ENCODE measurements around the gene BCL11B. TPM values are rescaled to one million over a fixed set of nuclear protein-coding genes. Genes with fewer than 3 reads are reported as not detected.
A peak's percentile ranks its signal among the peaks of the same experiment; 100 is the strongest.

Gene BCL11B
- total and polyA plus RNA-seq, 4 experiments from 2014 or later = 2.6 to 165 (median 87.3) TPM

DNA sequence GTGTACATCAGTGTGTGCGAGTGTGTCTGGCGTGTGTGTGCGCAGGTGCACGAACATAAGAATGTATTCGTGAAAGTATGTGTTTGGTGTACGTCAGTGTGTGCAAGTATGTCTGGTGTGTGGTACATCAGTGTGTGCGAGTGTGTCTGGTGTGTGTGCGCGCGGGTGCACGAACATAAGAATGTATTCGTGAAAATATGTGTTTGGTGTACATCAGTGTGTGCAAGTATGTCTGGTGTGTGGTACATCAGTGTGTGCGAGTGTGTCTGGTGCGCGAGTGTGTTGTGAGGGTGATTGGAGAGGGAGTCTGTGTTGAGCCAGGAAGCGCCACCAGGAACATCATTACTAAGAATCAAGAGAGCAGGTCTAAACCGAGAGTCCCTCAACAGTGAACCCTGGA, 143.8 kb downstream of the BCL11B start:
- Mint-ChIP-seq H3K27ac (peak overlapping the region in 4 of 7 donors; percentile 1 to 84 (median 24)), H3K36me3 (peaks cover 0 to 17% of the 10 kb centered on the region in 2 donors), H3K4me3 (no peak overlapping the region), H3K9me3 (no peaks in the 10 kb centered on the region), H3K27me3 (no peaks in the 10 kb centered on the region), H3K4me1 (peaks cover 13 to 30% (median 22%) of the 10 kb centered on the region in 4 donors)
- no peaks in the 10 kb centered on the region for H3K9me3 ChIP-seq (ENCODE audit: control insufficient read depth in 1 of 2, low read length in 2 of 2)
- peaks cover 8% of the 10 kb centered on the region for H3K4me1 ChIP-seq (ENCODE audit: insufficient read depth, low read length)
- POLR2A ChIA-PET (ENCODE audit: partially characterized antibody) = no interaction called here
- CTCF ChIA-PET (ENCODE audit: partially characterized antibody) = no interaction called here
- DNase-seq = no peak
- H3K4me3 ChIP-seq (ENCODE audit: low read length in 2 of 2) = no peak overlapping the region
- no peaks in the 10 kb centered on the region for H3K36me3 ChIP-seq (ENCODE audit: insufficient read depth, low read length)
- no peak overlapping the region for H3K27ac ChIP-seq (ENCODE audit: low read depth, low read length)
- intact Hi-C loops (cut with micrococcal nuclease) = no loop called here
- no peaks in the 10 kb centered on the region for H3K27me3 ChIP-seq (ENCODE audit: insufficient read depth, low read length)

DNA sequence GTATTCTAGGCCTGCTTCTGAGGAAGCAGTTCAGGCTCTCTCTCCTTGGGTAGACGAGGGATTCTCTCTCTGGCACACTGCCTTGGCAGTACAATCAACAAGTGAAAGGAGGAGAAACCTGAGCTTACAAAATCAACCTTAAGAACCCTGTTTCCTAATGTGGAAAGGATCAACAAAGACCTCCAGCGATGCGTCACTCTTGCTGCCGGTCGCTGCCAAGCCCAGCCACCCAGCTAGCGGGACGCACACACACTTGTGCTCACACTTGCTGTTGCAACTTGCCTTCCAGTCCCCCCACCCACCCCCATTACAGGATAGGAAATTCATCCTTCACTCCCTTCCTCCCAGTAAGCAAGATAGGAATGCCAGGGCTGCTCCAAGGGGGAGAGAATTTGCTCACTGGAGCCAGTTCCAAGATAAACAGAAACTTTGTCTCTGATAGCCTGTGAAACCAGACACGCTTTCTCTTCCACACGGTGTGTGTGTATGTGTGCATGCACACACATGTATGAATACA, 144.3 kb downstream of the BCL11B start:
- peaks cover 0 to 17% of the 10 kb centered on the region in 2 donors for H3K36me3 Mint-ChIP-seq
- no peak overlapping the region for H3K4me3 Mint-ChIP-seq
- no peaks in the 10 kb centered on the region for H3K27me3 ChIP-seq (ENCODE audit: insufficient read depth, low read length)
- peaks cover 8% of the 10 kb centered on the region for H3K4me1 ChIP-seq (ENCODE audit: insufficient read depth, low read length)
- POLR2A ChIA-PET (ENCODE audit: partially characterized antibody) = no interaction called here
- no peaks in the 10 kb centered on the region for H3K9me3 Mint-ChIP-seq
- H3K27ac ChIP-seq (ENCODE audit: low read depth, low read length) = no peak overlapping the region
- CTCF ChIA-PET (ENCODE audit: partially characterized antibody) = no interaction called here
- intact Hi-C loops (cut with micrococcal nuclease) = no loop called here
- peak overlapping the region in 1 of 7 donors; percentile 70 for H3K27ac Mint-ChIP-seq
- H3K4me1 Mint-ChIP-seq = peaks cover 13 to 29% (median 22%) of the 10 kb centered on the region in 4 donors
- no peak for DNase-seq
- no peaks in the 10 kb centered on the region for H3K36me3 ChIP-seq (ENCODE audit: insufficient read depth, low read length)
- H3K27me3 Mint-ChIP-seq = no peaks in the 10 kb centered on the region
- H3K4me3 ChIP-seq (ENCODE audit: low read length in 2 of 2) = no peak overlapping the region
- no peaks in the 10 kb centered on the region for H3K9me3 ChIP-seq (ENCODE audit: control insufficient read depth in 1 of 2, low read length in 2 of 2)

DNA sequence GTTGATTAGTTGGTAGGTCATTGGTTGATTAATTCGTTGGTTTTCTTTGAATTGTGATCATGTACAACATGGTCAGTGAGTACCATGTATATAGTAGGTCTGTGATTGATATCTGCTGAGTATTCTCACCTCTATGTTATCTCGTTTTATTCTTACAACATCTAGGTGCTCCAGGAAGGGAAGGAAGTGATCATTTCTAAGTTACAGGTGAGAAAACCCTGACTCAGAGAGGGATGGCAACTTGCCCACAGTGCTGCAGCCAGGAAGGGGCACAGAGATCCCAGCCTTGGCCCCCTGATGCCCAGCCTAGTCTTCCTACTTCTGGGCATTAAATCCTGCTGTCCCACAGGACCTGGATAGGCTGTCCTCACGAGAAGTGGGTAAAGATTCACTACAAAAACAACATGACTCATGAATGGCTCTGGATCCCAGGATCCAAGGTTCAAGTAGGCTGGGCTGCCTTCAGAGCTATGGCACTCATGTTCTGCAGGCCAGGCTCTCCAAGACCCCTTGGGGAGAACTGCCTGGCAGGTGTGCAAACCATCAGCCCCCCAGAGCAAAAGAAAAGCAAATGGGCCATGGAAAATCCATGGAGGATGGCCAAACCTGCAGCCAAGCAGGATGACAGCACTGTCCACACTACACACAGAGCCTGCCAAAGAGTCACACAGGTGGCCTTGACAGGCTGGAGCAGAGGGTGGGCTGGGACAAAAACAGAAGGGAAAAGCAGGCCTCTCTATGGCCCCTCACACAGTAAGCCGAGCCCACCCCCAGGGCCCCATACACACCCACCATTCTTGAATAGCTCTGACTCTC, 146.2 kb downstream of the BCL11B start:
- H3K9me3 Mint-ChIP-seq = no peaks in the 10 kb centered on the region
- H3K27me3 ChIP-seq (ENCODE audit: insufficient read depth, low read length) = no peaks in the 10 kb centered on the region
- H3K4me1 ChIP-seq (ENCODE audit: insufficient read depth, low read length) = peaks cover 8% of the 10 kb centered on the region
- H3K4me1 Mint-ChIP-seq = peaks cover 11 to 23% (median 19%) of the 10 kb centered on the region in 4 donors
- H3K9me3 ChIP-seq (ENCODE audit: control insufficient read depth in 1 of 2, low read length in 2 of 2) = no peaks in the 10 kb centered on the region
- H3K36me3 Mint-ChIP-seq = peaks cover 0 to 17% of the 10 kb centered on the region in 2 donors
- ChIA-PET POLR2A (ENCODE audit: partially characterized antibody) (no interaction called here), CTCF (ENCODE audit: partially characterized antibody) (no interaction called here)
- no peak overlapping the region for H3K4me3 ChIP-seq (ENCODE audit: low read length in 2 of 2)
- H3K4me3 Mint-ChIP-seq = no peak overlapping the region
- H3K36me3 ChIP-seq (ENCODE audit: insufficient read depth, low read length) = no peaks in the 10 kb centered on the region
- H3K27ac ChIP-seq (ENCODE audit: low read depth, low read length) = no peak overlapping the region
- intact Hi-C loops (cut with micrococcal nuclease) = no loop called here
- H3K27me3 Mint-ChIP-seq = no peaks in the 10 kb centered on the region
- peak overlapping the region in 1 of 7 donors; percentile 73 for H3K27ac Mint-ChIP-seq
- no peak for DNase-seq

DNA sequence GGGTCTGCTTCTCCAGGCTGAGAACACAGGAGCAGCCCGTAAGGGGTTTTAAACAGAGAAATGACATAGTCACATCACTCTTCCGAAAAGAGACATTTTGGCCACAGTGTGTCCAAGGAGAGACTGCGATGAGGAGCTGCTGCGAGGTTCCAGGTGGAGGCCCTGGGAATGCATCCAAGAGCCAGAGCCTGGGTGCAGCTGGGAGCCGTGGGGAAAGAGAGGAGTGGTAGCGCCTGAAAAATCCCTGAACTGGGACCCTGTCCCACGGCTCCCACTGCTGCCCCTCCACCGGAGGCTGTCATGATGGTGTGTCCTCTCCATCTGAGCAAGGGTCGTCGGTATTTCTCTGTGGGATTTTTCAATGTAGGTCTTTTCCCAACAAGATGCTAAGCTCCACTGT, 146.9 kb downstream of the BCL11B start:
- Mint-ChIP-seq H3K36me3 (peaks cover 0 to 17% of the 10 kb centered on the region in 2 donors), H3K4me3 (no peak overlapping the region), H3K27ac (no peak overlapping the region), H3K9me3 (no peaks in the 10 kb centered on the region), H3K4me1 (peaks cover 11 to 23% (median 18%) of the 10 kb centered on the region in 4 donors), H3K27me3 (no peaks in the 10 kb centered on the region)
- Histone ChIP-seq H3K36me3 (ENCODE audit: insufficient read depth, low read length) (no peaks in the 10 kb centered on the region), H3K27me3 (ENCODE audit: insufficient read depth, low read length) (no peaks in the 10 kb centered on the region), H3K9me3 (ENCODE audit: control insufficient read depth in 1 of 2, low read length in 2 of 2) (no peaks in the 10 kb centered on the region), H3K4me1 (ENCODE audit: insufficient read depth, low read length) (peaks cover 8% of the 10 kb centered on the region), H3K4me3 (ENCODE audit: low read length in 2 of 2) (no peak overlapping the region), H3K27ac (ENCODE audit: low read depth, low read length) (no peak overlapping the region)
- POLR2A ChIA-PET (ENCODE audit: partially characterized antibody) = no interaction called here
- CTCF ChIA-PET (ENCODE audit: partially characterized antibody) = no interaction called here
- no peak for DNase-seq
- intact Hi-C loops (cut with micrococcal nuclease) = no loop called here

DNA sequence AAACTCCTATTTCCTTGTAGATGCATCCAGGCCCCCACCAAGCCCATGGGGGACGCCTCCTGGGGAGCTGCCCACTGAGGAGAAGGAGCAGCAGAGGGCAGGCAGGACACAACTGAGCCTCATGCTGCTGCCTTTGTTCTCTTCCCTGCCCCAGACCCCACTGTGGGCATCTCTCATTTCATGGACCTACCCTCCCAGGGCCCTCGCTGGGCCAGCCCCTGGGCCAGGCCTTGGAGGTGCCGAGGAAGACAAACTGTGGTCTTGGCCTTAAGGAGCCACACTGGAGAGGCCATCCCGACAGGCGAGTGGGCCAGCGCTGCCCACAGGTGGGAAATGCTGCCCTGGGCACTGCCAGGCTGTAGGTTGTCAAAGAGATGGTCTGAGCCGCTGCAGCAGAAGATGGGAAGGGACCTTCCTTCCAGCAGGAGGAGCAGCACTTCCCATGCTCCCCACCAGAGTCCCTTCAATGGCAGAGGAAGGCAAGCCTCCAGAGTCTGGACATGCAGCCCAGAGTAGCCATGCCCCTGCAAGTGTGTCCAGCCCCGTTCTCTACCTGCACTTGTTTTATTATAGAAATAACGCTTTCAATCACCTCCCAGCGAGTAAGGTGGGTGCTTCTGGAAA, 147.4 kb downstream of the BCL11B start:
- peaks cover 0 to 16% of the 10 kb centered on the region in 2 donors for H3K36me3 Mint-ChIP-seq
- no peak overlapping the region for H3K4me3 Mint-ChIP-seq
- peaks cover 10 to 21% (median 14%) of the 10 kb centered on the region in 4 donors for H3K4me1 Mint-ChIP-seq
- no peaks in the 10 kb centered on the region for H3K9me3 ChIP-seq (ENCODE audit: control insufficient read depth in 1 of 2, low read length in 2 of 2)
- ChIA-PET POLR2A (ENCODE audit: partially characterized antibody) (no interaction called here), CTCF (ENCODE audit: partially characterized antibody) (no interaction called here)
- H3K36me3 ChIP-seq (ENCODE audit: insufficient read depth, low read length) = no peaks in the 10 kb centered on the region
- intact Hi-C loops (cut with micrococcal nuclease) = no loop called here
- peaks cover 8% of the 10 kb centered on the region for H3K4me1 ChIP-seq (ENCODE audit: insufficient read depth, low read length)
- H3K27me3 ChIP-seq (ENCODE audit: insufficient read depth, low read length) = no peaks in the 10 kb centered on the region
- no peaks in the 10 kb centered on the region for H3K9me3 Mint-ChIP-seq
- H3K27ac ChIP-seq (ENCODE audit: low read depth, low read length) = no peak overlapping the region
- DNase-seq = no peak
- no peak overlapping the region for H3K27ac Mint-ChIP-seq
- no peak overlapping the region for H3K4me3 ChIP-seq (ENCODE audit: low read length in 2 of 2)
- H3K27me3 Mint-ChIP-seq = peaks cover 0 to 1% of the 10 kb centered on the region in 2 donors

DNA sequence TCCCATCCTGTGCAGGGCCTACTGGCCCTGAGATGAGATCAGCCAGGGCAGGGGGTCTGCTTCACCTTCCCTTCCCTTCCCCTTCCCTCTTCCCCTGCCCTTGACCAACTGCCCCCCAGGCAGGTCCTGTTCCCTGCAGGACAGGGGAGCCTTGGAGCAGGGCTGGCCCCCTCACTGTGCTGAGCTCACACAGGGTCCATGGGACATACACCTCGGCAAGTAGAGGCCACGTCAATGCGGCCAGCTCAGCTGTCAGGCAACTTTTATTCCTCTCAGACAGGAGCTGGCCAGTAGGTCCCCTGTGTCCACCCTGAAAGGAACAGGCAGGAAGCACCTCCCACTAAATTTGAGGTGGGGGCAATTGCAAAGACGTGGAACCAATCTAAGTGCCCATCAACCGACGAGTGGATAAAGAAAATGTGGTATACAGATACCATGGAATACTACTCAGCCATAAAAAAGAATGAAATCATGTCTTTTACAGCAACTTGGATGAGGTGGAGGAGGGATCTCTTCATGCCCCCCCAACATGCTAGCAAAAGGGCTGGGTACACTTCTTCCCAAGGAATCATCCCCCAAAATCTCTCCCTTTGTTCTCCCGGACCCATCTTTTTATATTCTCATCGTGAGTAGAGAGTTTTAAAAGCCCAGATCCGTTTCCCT, 148.7 kb downstream of the BCL11B start:
- H3K4me1 ChIP-seq (ENCODE audit: insufficient read depth, low read length) = peaks cover 8% of the 10 kb centered on the region
- intact Hi-C loops (cut with micrococcal nuclease) = no loop called here

DNA sequence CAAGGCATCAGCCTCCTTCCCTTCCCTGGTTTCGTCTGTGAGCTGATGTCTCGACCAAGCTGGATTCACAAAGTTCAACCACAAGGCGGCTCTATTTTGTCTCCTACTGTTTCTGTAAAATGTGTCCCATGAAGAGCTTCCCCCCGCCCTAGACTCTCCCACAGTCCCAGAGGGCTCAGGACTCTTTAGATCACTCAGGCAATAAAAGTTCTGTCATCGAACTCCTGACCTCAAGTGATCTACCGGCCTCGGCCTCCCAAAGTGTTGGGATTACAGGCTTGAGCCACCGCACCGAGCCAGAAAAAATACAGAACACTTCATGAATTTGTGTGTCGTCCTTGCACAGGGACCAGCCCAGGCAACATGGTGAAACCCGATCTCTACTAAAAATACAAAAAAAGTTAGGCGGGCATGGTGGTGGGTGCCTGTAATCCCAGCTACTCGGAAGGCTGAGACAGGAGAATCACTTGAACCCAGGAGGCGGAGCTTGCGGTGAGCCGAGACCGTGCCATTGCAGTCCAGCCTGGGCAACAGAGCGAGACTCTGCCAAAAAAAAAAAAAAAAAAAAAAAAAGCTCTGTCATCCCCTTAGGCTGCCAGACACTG, 149.4 kb downstream of the BCL11B start:
- intact Hi-C loops (cut with micrococcal nuclease) = no loop called here
- H3K36me3 Mint-ChIP-seq = peaks cover 0 to 14% of the 10 kb centered on the region in 2 donors
- H3K4me1 Mint-ChIP-seq = peaks cover 8 to 18% (median 12%) of the 10 kb centered on the region in 4 donors
- no peak overlapping the region for H3K4me3 Mint-ChIP-seq
- H3K27ac Mint-ChIP-seq = peak overlapping the region in 1 of 7 donors; percentile 31
- H3K27me3 Mint-ChIP-seq = peaks cover 0 to 9% of the 10 kb centered on the region in 2 donors
- CTCF ChIA-PET (ENCODE audit: partially characterized antibody) = no interaction called here
- no peaks in the 10 kb centered on the region for H3K9me3 ChIP-seq (ENCODE audit: control insufficient read depth in 1 of 2, low read length in 2 of 2)
- no peaks in the 10 kb centered on the region for H3K36me3 ChIP-seq (ENCODE audit: insufficient read depth, low read length)
- no peaks in the 10 kb centered on the region for H3K9me3 Mint-ChIP-seq
- peaks cover 8% of the 10 kb centered on the region for H3K4me1 ChIP-seq (ENCODE audit: insufficient read depth, low read length)
- POLR2A ChIA-PET (ENCODE audit: partially characterized antibody) = interaction anchor here (0.6 kb wide), 1 partner anchor 9 kb away, joined by 4 read pairs; no protein-coding TSS in a partner anchor
- H3K4me3 ChIP-seq (ENCODE audit: low read length in 2 of 2) = no peak overlapping the region
- no peaks in the 10 kb centered on the region for H3K27me3 ChIP-seq (ENCODE audit: insufficient read depth, low read length)
- DNase-seq = no peak
- no peak overlapping the region for H3K27ac ChIP-seq (ENCODE audit: low read depth, low read length)

More for the DNA sequence above, 148.7 kb downstream of the BCL11B start:
- Mint-ChIP-seq H3K36me3 (peaks cover 0 to 14% of the 10 kb centered on the region in 2 donors), H3K9me3 (no peaks in the 10 kb centered on the region), H3K4me1 (peaks cover 10 to 15% (median 10%) of the 10 kb centered on the region in 4 donors), H3K27me3 (peaks cover 0 to 8% of the 10 kb centered on the region in 2 donors), H3K4me3 (no peak overlapping the region), H3K27ac (peak overlapping the region in 1 of 7 donors; percentile 47)
- no peak overlapping the region for H3K27ac ChIP-seq (ENCODE audit: low read depth, low read length)
- H3K36me3 ChIP-seq (ENCODE audit: insufficient read depth, low read length) = no peaks in the 10 kb centered on the region
- ChIA-PET POLR2A (ENCODE audit: partially characterized antibody) (no interaction called here), CTCF (ENCODE audit: partially characterized antibody) (no interaction called here)
- no peaks in the 10 kb centered on the region for H3K9me3 ChIP-seq (ENCODE audit: control insufficient read depth in 1 of 2, low read length in 2 of 2)
- DNase-seq = no peak
- no peak overlapping the region for H3K4me3 ChIP-seq (ENCODE audit: low read length in 2 of 2)
- H3K27me3 ChIP-seq (ENCODE audit: insufficient read depth, low read length) = no peaks in the 10 kb centered on the region
